Neural progenitor cell (in vitro differentiated cells): ENCODE measurements around the gene COX10. TPM values are rescaled to one million over a fixed set of nuclear protein-coding genes. Genes with fewer than 3 reads are reported as not detected.
A peak's percentile ranks its signal among the peaks of the same experiment; 100 is the strongest.

Experiments used
- DNase-seq: peaks from one replicate; pipeline ENCODE4 v3.0.0-alpha.2; 2016; ENCODE audit warnings: low spot score
- H2AFZ ChIP-seq: fragments of 200-600 bp; sonication (generic); replicated peaks from 2 replicates; pipeline ENCODE4 v1.6.1; 2016; ENCODE audit warnings: antibody characterized with exemption
- H3F3A ChIP-seq: fragments of 200-600 bp; sonication (generic); 2 replicates; pipeline ENCODE4 v1.6.1; 2016; ENCODE audit warnings: antibody characterized with exemption, low read depth
- H3K27ac ChIP-seq: fragments of 200-600 bp; sonication (generic); 2 replicates; pipeline ENCODE4 v1.5.1; 2016; ENCODE audit warnings: mild to moderate bottlenecking
- H3K27me3 ChIP-seq: fragments of 200-600 bp; sonication (generic); 2 replicates; pipeline ENCODE4 v1.6.1; 2016; ENCODE audit warnings: mild to moderate bottlenecking, moderate library complexity
- H3K36me3 ChIP-seq: fragments of 200-600 bp; sonication (generic); 2 replicates; pipeline ENCODE4 v1.5.1; 2016
- H3K4me1 ChIP-seq: fragments of 200-600 bp; sonication (generic); 2 replicates; pipeline ENCODE4 v1.6.1; 2016; ENCODE audit warnings: mixed run types
- H3K4me2 ChIP-seq: fragments of 200-600 bp; sonication (generic); 2 replicates; pipeline ENCODE4 v1.6.1; 2016
- H3K4me3 ChIP-seq: fragments of 200-600 bp; sonication (generic); 2 replicates; pipeline ENCODE4 v1.5.1; 2016
- H3K79me2 ChIP-seq: fragments of 200-600 bp; sonication (generic); 2 replicates; pipeline ENCODE4 v1.6.1; 2016; ENCODE audit warnings: low read depth
- H3K9ac ChIP-seq: fragments of 200-600 bp; sonication (generic); 2 replicates; pipeline ENCODE4 v1.6.1; 2016
- H3K9me3 ChIP-seq: fragments of 200-600 bp; sonication (generic); 2 replicates; pipeline ENCODE4 v1.5.1; 2016; ENCODE audit warnings: low read depth
- H4K20me1 ChIP-seq: fragments of 200-600 bp; sonication (generic); 2 replicates; pipeline ENCODE4 v1.6.1; 2016; ENCODE audit warnings: low read depth
- H3K27ac Mint-ChIP-seq: 3 replicates; pipeline ENCODE4 v1.8.0; 2021; ENCODE audit warnings: mixed read lengths
- H3K27me3 Mint-ChIP-seq: 2 replicates; pipeline ENCODE4 v1.8.0; 2022; ENCODE audit warnings: low read depth, mild to moderate bottlenecking, inconsistent platforms, moderate library complexity, mixed read lengths; ENCODE audit not compliant: insufficient read depth
- H3K36me3 Mint-ChIP-seq: 3 replicates; pipeline ENCODE4 v1.8.0; 2021; ENCODE audit warnings: mixed read lengths
- H3K4me1 Mint-ChIP-seq: 3 replicates; pipeline ENCODE4 v1.8.0; 2021; ENCODE audit warnings: mixed read lengths
- H3K4me3 Mint-ChIP-seq: 3 replicates; pipeline ENCODE4 v1.8.0; 2021; ENCODE audit warnings: mild to moderate bottlenecking, moderate library complexity, mixed read lengths
- H3K9me3 Mint-ChIP-seq: 3 replicates; pipeline ENCODE4 v1.8.0; 2020; ENCODE audit warnings: mixed read lengths
- EZH2 ChIP-seq: fragments of 200-600 bp; sonication (generic); IDR thresholded peaks from 2 replicates; pipeline ENCODE4 v1.6.1; 2017; ENCODE audit warnings: antibody characterized with exemption, mild to moderate bottlenecking, moderate library complexity
- EZH2phosphoT487 ChIP-seq: fragments of 200-600 bp; sonication (generic); IDR thresholded peaks from 2 replicates; pipeline ENCODE4 v1.6.1; 2017; ENCODE audit warnings: antibody characterized with exemption
- total RNA-seq: library from RNA; depleted of rRNA; stranded (reverse); fragments of >200 nt; gene quantifications from 2 replicates; pipeline ENCODE4 v1.2.3, GENCODE V29; 2015; ENCODE audit warnings: low replicate concordance
- TF ChIP-seq, protein P1 (sequence below): fragments of 200-600 bp; sonication (generic); IDR thresholded peaks from 2 replicates; pipeline ENCODE4 v1.5.1; 2017; ENCODE audit warnings: antibody characterized with exemption, mild to moderate bottlenecking

Gene COX10
- total RNA-seq, 1 donor from 2014 or later: 18.0 TPM

- Histone ChIP-seq H3K9ac (no peak overlapping the region), H3K79me2 (peaks cover 4% of the 10 kb centered on the region), H3K27ac (no peak overlapping the region), H3K4me3 (no peak overlapping the region), H3K36me3 (no peaks in the 10 kb centered on the region), H3K27me3 (no peaks in the 10 kb centered on the region), H4K20me1 (peaks cover 2% of the 10 kb centered on the region), H3K9me3 (no peaks in the 10 kb centered on the region), H3F3A (peaks cover 7% of the 10 kb centered on the region), H3K4me2 (no peak overlapping the region), H3K4me1 (peaks cover 15% of the 10 kb centered on the region), H2AFZ (no peak overlapping the region)
- TF ChIP-seq EZH2phosphoT487 (no peak), EZH2 (no peak)
- TF ChIP-seq, protein P1, sequence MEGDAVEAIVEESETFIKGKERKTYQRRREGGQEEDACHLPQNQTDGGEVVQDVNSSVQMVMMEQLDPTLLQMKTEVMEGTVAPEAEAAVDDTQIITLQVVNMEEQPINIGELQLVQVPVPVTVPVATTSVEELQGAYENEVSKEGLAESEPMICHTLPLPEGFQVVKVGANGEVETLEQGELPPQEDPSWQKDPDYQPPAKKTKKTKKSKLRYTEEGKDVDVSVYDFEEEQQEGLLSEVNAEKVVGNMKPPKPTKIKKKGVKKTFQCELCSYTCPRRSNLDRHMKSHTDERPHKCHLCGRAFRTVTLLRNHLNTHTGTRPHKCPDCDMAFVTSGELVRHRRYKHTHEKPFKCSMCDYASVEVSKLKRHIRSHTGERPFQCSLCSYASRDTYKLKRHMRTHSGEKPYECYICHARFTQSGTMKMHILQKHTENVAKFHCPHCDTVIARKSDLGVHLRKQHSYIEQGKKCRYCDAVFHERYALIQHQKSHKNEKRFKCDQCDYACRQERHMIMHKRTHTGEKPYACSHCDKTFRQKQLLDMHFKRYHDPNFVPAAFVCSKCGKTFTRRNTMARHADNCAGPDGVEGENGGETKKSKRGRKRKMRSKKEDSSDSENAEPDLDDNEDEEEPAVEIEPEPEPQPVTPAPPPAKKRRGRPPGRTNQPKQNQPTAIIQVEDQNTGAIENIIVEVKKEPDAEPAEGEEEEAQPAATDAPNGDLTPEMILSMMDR: no peak
- H3K36me3 Mint-ChIP-seq: no peaks in the 10 kb centered on the region
- DNase-seq: no peak
- no peaks in the 10 kb centered on the region for H3K9me3 Mint-ChIP-seq
- H3K27me3 Mint-ChIP-seq: no peaks in the 10 kb centered on the region
- no peak overlapping the region for H3K27ac Mint-ChIP-seq
- H3K4me1 Mint-ChIP-seq: peaks cover 13% of the 10 kb centered on the region
- no peak overlapping the region for H3K4me3 Mint-ChIP-seq
Measured at GRCh38 chr17:14134456-14134855, 65.2 kb downstream of the COX10 start.

GRCh38 chr17:14135906-14136590 is 66.7 kb downstream of the COX10 start:
- no peak overlapping the region for H3K4me3 Mint-ChIP-seq
- no peak overlapping the region for H3K27ac ChIP-seq
- H3K9me3 Mint-ChIP-seq: no peaks in the 10 kb centered on the region
- H3K27ac Mint-ChIP-seq: peak overlapping the region; percentile 7
- H3K4me1 ChIP-seq: peaks cover 15% of the 10 kb centered on the region
- no peak for DNase-seq
- no peak for TF ChIP-seq EZH2
- no peak for TF ChIP-seq EZH2phosphoT487
- TF ChIP-seq, protein P1: no peak
- no peaks in the 10 kb centered on the region for H3K27me3 Mint-ChIP-seq
- peaks cover 2% of the 10 kb centered on the region for H4K20me1 ChIP-seq
- H3K4me3 ChIP-seq: no peak overlapping the region
- no peaks in the 10 kb centered on the region for H3K79me2 ChIP-seq
- H2AFZ ChIP-seq: no peak overlapping the region
- H3K36me3 ChIP-seq: no peaks in the 10 kb centered on the region
- H3K36me3 Mint-ChIP-seq: no peaks in the 10 kb centered on the region
- no peaks in the 10 kb centered on the region for H3K9me3 ChIP-seq
- H3F3A ChIP-seq: no peaks in the 10 kb centered on the region
- H3K4me1 Mint-ChIP-seq: peaks cover 13% of the 10 kb centered on the region
- no peak overlapping the region for H3K4me2 ChIP-seq
- H3K27me3 ChIP-seq: no peaks in the 10 kb centered on the region
- H3K9ac ChIP-seq: no peak overlapping the region

- Histone ChIP-seq H3K4me2 (no peak overlapping the region), H3K27ac (no peak overlapping the region), H3F3A (no peaks in the 10 kb centered on the region), H2AFZ (no peak overlapping the region), H4K20me1 (peaks cover 5% of the 10 kb centered on the region), H3K4me1 (peaks cover 21% of the 10 kb centered on the region), H3K9me3 (no peaks in the 10 kb centered on the region), H3K4me3 (no peak overlapping the region), H3K36me3 (no peaks in the 10 kb centered on the region), H3K27me3 (no peaks in the 10 kb centered on the region), H3K79me2 (no peaks in the 10 kb centered on the region), H3K9ac (no peak overlapping the region)
- peaks cover 13% of the 10 kb centered on the region for H3K4me1 Mint-ChIP-seq
- peak; percentile 12 for DNase-seq
- no peak overlapping the region for H3K27ac Mint-ChIP-seq
- no peaks in the 10 kb centered on the region for H3K36me3 Mint-ChIP-seq
- no peaks in the 10 kb centered on the region for H3K27me3 Mint-ChIP-seq
- H3K4me3 Mint-ChIP-seq: no peak overlapping the region
- TF ChIP-seq EZH2phosphoT487: no peak
- no peak for TF ChIP-seq EZH2
- TF ChIP-seq, protein P1: no peak
- H3K9me3 Mint-ChIP-seq: no peaks in the 10 kb centered on the region
Measured at GRCh38 chr17:14138649-14139048, 69.3 kb downstream of the COX10 start.
